Tibial artery (tissue), 4 donors: ENCODE data around the gene MACROD2.

Experiments
- DNase-seq, 2 donors: peaks; one replicate each; pipeline ENCODE4 v3.0.0-alpha.2; 2019
- H3K27ac ChIP-seq, 2 donors: fragments of 200-600 bp; sonication (generic) in 1 of 2; 1 replicate in 1 of 2; 2 replicates in 1 of 2; pipeline ENCODE4 v1.5.1; 2018 to 2019; ENCODE audit warnings: mild to moderate bottlenecking in 1 of 2
- H3K27me3 ChIP-seq, 2 donors: fragments of 200-600 bp; sonication (generic) in 1 of 2; one replicate each; pipeline versions ENCODE4 v1.5.1 to v1.6.0; 2016 to 2019
- H3K36me3 ChIP-seq, 3 donors: fragments of 200-600 bp; sonication (generic) in 2 of 3; one replicate each; pipeline ENCODE4 v1.5.1; 2016 to 2019; ENCODE audit warnings: mild to moderate bottlenecking in 2 of 3
- H3K4me1 ChIP-seq, 4 donors: fragments of 200-600 bp; sonication (generic) in 2 of 4; 1 replicate in 3 of 4; 2 replicates in 1 of 4; pipeline ENCODE4 v1.5.1; 2016 to 2019
- H3K4me3 ChIP-seq, 2 donors: fragments of 200-600 bp; sonication (generic) in 1 of 2; 1 replicate in 1 of 2; 2 replicates in 1 of 2; pipeline ENCODE4 v1.5.1; 2018 to 2019; ENCODE audit warnings: mild to moderate bottlenecking in 2 of 2
- H3K9me3 ChIP-seq, 3 donors: fragments of 200-600 bp; sonication (generic) in 1 of 3; one replicate each; pipeline ENCODE4 v1.5.1; 2016 to 2019
- intact Hi-C: fragments of 100-400 bp; cut with DNase I; formaldehyde crosslinking; loops from one replicate; pipeline ENCODE4 v1.15.0; 2023; ENCODE audit warnings: low total_unique reads
- TF ChIP-seq, protein P1 (sequence below), 2 experiments: fragments of 200-600 bp in 1 of 2; fragments of 450-650 bp in 1 of 2; IDR thresholded peaks; one replicate each; pipeline ENCODE4 v1.5.1; 2017 to 2019; ENCODE audit warnings: antibody characterized with exemption in 2 of 2, mild to moderate bottlenecking in 1 of 2, moderate library complexity in 1 of 2

MACROD2 gene

DNA sequence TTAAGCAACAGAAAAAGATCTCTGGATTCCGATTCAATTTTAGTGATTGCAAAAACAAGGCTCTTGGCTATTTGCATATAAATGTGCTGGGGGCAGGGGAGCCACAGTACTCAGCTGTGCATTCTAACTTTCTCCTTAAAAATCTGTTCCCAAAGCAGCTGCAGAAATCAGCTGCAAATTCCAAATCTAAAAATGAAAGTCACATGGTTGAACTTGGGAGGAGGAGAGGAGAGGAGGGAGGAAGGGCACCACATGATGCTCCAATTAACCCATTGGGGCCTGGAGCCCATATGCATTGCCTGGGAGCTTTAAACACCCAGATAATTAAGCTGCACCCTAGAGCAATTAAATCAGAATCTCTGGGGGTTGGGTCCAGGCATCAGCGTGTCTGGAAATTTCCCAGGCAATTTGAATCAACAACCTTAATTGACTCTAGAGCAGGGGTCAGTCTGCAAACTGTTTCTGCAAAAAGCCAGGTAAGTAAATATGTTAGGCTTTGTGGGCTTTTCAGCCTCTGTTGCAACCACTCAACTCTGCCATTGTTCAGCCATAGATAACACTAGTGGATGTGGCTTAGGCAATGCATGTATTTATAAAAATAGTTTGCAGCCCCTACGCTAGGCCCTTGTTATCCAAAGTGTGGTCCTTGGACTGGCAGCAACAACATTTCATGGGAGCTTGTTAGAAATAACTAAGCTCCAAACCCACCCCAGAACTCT, 2069.8 kb downstream of the MACROD2 start:
- intact Hi-C loops, result loop anchor here (5.0 kb wide), 1 partner anchor 422 kb away; no protein-coding TSS in a partner anchor
- Histone ChIP-seq H3K36me3 (no peaks in the 10 kb centered on the region), H3K9me3 (peaks cover 0 to 3% (median 0%) of the 10 kb centered on the region in 3 donors), H3K4me3 (no peak overlapping the region), H3K4me1 (peaks cover 0 to 24% (median 11%) of the 10 kb centered on the region in 4 donors), H3K27ac (no peak overlapping the region), H3K27me3 (no peaks in the 10 kb centered on the region)
- DNase-seq, result no peak
- TF ChIP-seq, protein P1, sequence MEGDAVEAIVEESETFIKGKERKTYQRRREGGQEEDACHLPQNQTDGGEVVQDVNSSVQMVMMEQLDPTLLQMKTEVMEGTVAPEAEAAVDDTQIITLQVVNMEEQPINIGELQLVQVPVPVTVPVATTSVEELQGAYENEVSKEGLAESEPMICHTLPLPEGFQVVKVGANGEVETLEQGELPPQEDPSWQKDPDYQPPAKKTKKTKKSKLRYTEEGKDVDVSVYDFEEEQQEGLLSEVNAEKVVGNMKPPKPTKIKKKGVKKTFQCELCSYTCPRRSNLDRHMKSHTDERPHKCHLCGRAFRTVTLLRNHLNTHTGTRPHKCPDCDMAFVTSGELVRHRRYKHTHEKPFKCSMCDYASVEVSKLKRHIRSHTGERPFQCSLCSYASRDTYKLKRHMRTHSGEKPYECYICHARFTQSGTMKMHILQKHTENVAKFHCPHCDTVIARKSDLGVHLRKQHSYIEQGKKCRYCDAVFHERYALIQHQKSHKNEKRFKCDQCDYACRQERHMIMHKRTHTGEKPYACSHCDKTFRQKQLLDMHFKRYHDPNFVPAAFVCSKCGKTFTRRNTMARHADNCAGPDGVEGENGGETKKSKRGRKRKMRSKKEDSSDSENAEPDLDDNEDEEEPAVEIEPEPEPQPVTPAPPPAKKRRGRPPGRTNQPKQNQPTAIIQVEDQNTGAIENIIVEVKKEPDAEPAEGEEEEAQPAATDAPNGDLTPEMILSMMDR (IDR thresholded peaks at IDR 0.05), result no peak

DNA sequence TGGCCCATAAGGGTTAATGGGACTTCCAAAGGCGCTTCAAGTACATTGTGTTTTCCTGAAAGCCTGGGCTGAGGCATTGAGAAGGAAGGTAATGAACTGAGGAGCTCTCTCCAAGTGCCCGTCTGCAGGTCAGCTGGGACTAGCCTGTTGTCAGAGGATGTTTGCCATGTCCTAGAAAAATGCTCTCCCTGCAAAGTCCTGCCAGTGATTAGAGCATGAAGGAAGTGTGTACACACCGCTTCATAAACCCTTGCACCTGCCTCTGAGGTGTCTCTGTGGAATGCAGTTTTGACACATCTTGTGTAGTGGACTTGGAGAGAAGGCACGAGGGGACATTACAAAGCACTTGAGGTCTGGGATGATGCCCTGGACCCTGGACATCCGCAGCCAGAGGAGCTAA, 2071.3 kb downstream of the MACROD2 start:
- Histone ChIP-seq H3K9me3 (peaks cover 0 to 4% (median 3%) of the 10 kb centered on the region in 3 donors), H3K4me1 (peaks cover 0 to 24% (median 11%) of the 10 kb centered on the region in 4 donors), H3K4me3 (no peak overlapping the region), H3K27ac (no peak overlapping the region), H3K27me3 (no peaks in the 10 kb centered on the region), H3K36me3 (no peaks in the 10 kb centered on the region)
- TF ChIP-seq, protein P1 (IDR thresholded peaks at IDR 0.05), result no peak
- no peak for DNase-seq
- intact Hi-C loops, result no loop called here

DNA sequence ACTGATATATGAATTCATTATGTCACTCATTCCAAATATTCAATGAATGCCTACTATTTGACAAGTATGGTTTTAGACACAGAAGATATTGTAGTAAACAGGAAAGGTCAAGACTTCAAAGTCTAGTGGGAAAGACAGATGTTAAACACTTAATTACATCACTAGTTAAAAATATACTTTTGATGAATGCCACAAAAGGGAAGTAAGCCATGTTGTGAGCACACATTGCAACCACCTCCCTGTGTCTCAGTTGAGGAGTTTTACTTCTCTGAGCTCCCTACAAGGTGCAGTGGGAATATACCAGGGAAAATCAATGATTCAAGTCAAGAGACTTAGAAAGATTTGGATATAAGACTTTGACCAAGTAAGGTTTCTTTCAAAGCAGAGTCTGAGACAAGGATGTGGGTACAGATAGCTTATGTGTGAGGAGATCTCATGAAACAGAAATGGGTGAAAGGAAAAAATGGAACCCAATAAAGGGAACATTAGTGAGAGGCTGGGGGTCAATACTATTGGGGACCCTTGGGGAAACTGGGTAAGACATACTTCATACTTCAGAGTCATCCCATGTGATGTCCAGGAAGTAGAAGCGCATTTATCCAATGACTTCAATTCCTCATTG, 2074.2 kb downstream of the MACROD2 start:
- Histone ChIP-seq H3K9me3 (peaks cover 0 to 4% (median 3%) of the 10 kb centered on the region in 3 donors), H3K27me3 (no peaks in the 10 kb centered on the region), H3K27ac (no peak overlapping the region), H3K4me1 (peaks cover 0 to 16% (median 8%) of the 10 kb centered on the region in 4 donors), H3K4me3 (no peak overlapping the region), H3K36me3 (no peaks in the 10 kb centered on the region)
- no peak for DNase-seq
- TF ChIP-seq, protein P1 (IDR thresholded peaks at IDR 0.05), result no peak
- intact Hi-C loops, result no loop called here

DNA sequence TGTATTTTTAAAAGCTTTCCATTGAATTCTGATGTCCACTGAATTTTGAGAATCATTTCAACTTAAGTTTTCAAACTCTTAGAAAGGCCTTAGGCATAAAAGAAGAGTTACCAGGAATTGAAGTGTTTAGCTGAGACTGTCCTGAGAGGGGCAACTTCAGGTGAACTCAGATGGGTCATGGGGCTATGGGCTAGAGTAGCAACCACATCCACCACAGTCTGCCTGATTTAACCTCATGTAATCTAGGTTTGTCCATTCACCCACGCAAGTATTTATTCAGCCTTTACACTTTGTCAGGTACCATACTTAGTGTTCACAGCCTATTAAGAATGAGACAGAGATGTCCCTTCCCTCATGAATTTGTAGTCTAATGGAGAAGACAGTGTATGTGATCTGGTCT, 2076.9 kb downstream of the MACROD2 start:
- intact Hi-C loops, result no loop called here
- Histone ChIP-seq H3K4me3 (no peak overlapping the region), H3K27ac (no peak overlapping the region), H3K27me3 (no peaks in the 10 kb centered on the region), H3K36me3 (no peaks in the 10 kb centered on the region), H3K4me1 (no peaks in the 10 kb centered on the region), H3K9me3 (peaks cover 0 to 4% (median 2%) of the 10 kb centered on the region in 3 donors)
- TF ChIP-seq, protein P1 (IDR thresholded peaks at IDR 0.05), result no peak
- no peak for DNase-seq

DNA sequence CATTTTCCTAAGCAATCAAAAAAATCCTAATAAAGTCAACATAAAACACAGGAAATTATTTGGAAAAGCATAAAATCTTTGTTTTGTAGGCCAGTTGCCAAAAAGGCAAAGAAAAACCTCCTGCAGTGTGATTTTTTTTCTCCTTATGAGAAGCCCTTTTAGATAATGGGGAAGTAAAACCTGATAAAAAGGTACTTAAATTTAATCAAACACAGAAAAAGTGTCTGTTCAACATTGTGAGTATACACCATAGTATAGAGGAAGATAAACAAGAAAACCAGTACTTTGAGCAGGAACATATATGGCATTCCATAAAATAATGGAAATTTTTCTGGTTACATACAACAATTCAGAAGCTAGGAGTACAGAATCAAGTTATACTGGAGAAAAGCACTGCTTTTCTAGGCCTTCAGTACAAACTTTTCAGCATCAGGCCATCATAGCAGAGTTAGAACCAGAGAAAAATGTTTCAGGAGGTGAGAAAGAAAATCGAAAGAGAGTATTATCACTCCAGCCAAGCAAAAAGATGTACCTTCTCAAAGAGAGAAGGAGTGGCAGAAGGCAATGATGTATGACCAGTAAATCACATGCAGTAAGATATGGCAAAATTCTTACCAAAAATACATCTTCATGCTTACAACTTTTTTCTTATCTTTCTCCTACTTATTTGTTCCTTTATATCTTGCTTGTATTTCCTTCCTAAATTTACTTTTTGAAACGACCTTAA, 2083.0 kb downstream of the MACROD2 start:
- no peak overlapping the region for H3K4me3 ChIP-seq

More for the DNA sequence above, 2083.0 kb downstream of the MACROD2 start:
- intact Hi-C loops, result no loop called here
- no peaks in the 10 kb centered on the region for H3K27me3 ChIP-seq
- H3K36me3 ChIP-seq, result no peaks in the 10 kb centered on the region
- no peaks in the 10 kb centered on the region for H3K9me3 ChIP-seq
- H3K27ac ChIP-seq, result no peak overlapping the region
- no peak for DNase-seq
- H3K4me1 ChIP-seq, result peaks cover 0 to 13% (median 0%) of the 10 kb centered on the region in 4 donors
- TF ChIP-seq, protein P1 (IDR thresholded peaks at IDR 0.05), result no peak
